ENCODE measurements around the gene COX4I1.

GRCh38 chr16:85840395-85840794 lies 40.9 kb downstream of the COX4I1 start:
- no peak for TF ChIP-seq CTCF (IDR thresholded peaks at IDR 0.05)
- no peak for TF ChIP-seq POLR2AphosphoS5 (IDR thresholded peaks at IDR 0.05; ENCODE audit: low read depth, low read length)
- TF ChIP-seq, protein P1, sequence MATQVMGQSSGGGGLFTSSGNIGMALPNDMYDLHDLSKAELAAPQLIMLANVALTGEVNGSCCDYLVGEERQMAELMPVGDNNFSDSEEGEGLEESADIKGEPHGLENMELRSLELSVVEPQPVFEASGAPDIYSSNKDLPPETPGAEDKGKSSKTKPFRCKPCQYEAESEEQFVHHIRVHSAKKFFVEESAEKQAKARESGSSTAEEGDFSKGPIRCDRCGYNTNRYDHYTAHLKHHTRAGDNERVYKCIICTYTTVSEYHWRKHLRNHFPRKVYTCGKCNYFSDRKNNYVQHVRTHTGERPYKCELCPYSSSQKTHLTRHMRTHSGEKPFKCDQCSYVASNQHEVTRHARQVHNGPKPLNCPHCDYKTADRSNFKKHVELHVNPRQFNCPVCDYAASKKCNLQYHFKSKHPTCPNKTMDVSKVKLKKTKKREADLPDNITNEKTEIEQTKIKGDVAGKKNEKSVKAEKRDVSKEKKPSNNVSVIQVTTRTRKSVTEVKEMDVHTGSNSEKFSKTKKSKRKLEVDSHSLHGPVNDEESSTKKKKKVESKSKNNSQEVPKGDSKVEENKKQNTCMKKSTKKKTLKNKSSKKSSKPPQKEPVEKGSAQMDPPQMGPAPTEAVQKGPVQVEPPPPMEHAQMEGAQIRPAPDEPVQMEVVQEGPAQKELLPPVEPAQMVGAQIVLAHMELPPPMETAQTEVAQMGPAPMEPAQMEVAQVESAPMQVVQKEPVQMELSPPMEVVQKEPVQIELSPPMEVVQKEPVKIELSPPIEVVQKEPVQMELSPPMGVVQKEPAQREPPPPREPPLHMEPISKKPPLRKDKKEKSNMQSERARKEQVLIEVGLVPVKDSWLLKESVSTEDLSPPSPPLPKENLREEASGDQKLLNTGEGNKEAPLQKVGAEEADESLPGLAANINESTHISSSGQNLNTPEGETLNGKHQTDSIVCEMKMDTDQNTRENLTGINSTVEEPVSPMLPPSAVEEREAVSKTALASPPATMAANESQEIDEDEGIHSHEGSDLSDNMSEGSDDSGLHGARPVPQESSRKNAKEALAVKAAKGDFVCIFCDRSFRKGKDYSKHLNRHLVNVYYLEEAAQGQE (IDR thresholded peaks at IDR 0.05; ENCODE audit: insufficient read depth in 1 of 2, low read depth in 2 of 2, low read length in 1 of 2): no peak
